HUES48 (cell line): ENCODE data around the gene PMS1.
"Not testable (repeated sequence)": the region's sequence is repeated elsewhere in the genome, so short reads cannot be mapped to it uniquely, and the experiment has no call there.

Source experiments
- H3K27ac ChIP-seq: one replicate; pipeline ENCODE4 v1.7.0; 2013; ENCODE audit warnings: low read depth, low read length, inconsistent platforms
- H3K27me3 ChIP-seq: 2 replicates; pipeline ENCODE4 v1.6.1; 2013; ENCODE audit warnings: mild to moderate bottlenecking, low read length; ENCODE audit not compliant: control insufficient read depth, insufficient read depth
- H3K36me3 ChIP-seq: 2 replicates; pipeline ENCODE4 v1.6.1; 2013; ENCODE audit warnings: low read length; ENCODE audit not compliant: control insufficient read depth, insufficient read depth
- H3K4me1 ChIP-seq: 2 replicates; pipeline ENCODE4 v1.6.1; 2013; ENCODE audit warnings: mild to moderate bottlenecking, low read length; ENCODE audit not compliant: control insufficient read depth, insufficient read depth
- H3K4me3 ChIP-seq: 2 replicates; pipeline ENCODE4 v1.5.1; 2013; ENCODE audit warnings: mild to moderate bottlenecking, low read depth, low read length
- H3K9ac ChIP-seq: 2 replicates; pipeline ENCODE4 v1.6.1; 2013; ENCODE audit warnings: mild to moderate bottlenecking, low read depth, low read length, moderate library complexity
- H3K9me3 ChIP-seq: 2 replicates; pipeline ENCODE4 v1.6.1; 2013; ENCODE audit warnings: low read length; ENCODE audit not compliant: control insufficient read depth, insufficient read depth

PMS1 gene

GRCh38 chr2:189783927-189784867 is at the start of gene PMS1, which contains the start of gene ORMDL1:
TSS of gene PMS1 (plus strand) at chr2:189784450. CDS start at chr2:189791810, 7,360 bp downstream.
TSS of gene ORMDL1 (minus strand) at chr2:189784339. CDS start at chr2:189782595, 1,744 bp downstream.
- Histone ChIP-seq H3K27me3 (no peaks in the 10 kb centered on the region), H3K27ac (peak within 1 kb of the TSS; percentile 97), H3K4me1 (no peaks in the 10 kb centered on the region; the same call in 1 of the 2 replicates), H3K36me3 (peaks cover 53% of the 10 kb centered on the region), H3K4me3 (peak within 1 kb of the TSS; percentile 82), H3K9ac (peak within 1 kb of the TSS; percentile 96), H3K9me3 (no peaks in the 10 kb centered on the region)

GRCh38 chr2:189751080-189751658 is 33.1 kb upstream of the PMS1 start:
- Histone ChIP-seq H3K9me3 (no peaks in the 10 kb centered on the region), H3K4me3 (no peak overlapping the region), H3K36me3 (peaks cover 44% of the 10 kb centered on the region)

GRCh38 chr2:189756311-189756952 is 27.8 kb upstream of the PMS1 start:
- Histone ChIP-seq H3K9me3 (no peaks in the 10 kb centered on the region), H3K9ac (no peak overlapping the region), H3K27me3 (no peaks in the 10 kb centered on the region), H3K4me1 (no peaks in the 10 kb centered on the region), H3K36me3 (peaks cover 22% of the 10 kb centered on the region), H3K4me3 (no peak overlapping the region), H3K27ac (no peak overlapping the region)

More at GRCh38 chr2:189751080-189751658, 33.1 kb upstream of the PMS1 start:
- Histone ChIP-seq H3K27ac (no peak overlapping the region), H3K4me1 (no peaks in the 10 kb centered on the region), H3K9ac (no peak overlapping the region), H3K27me3 (no peaks in the 10 kb centered on the region)

- H3K27me3 ChIP-seq, H3K36me3 ChIP-seq, H3K9ac ChIP-seq, H3K27ac ChIP-seq, H3K4me3 ChIP-seq, H3K9me3 ChIP-seq, H3K4me1 ChIP-seq: not testable (repeated sequence)
Measured at GRCh38 chr2:189760154-189760553, 24.1 kb upstream of the PMS1 start.

GRCh38 chr2:189762229-189762550 is 22.1 kb upstream of the PMS1 start:
- Histone ChIP-seq H3K9me3 (no peaks in the 10 kb centered on the region), H3K27me3 (no peaks in the 10 kb centered on the region), H3K27ac (peak overlapping the region; percentile 92), H3K9ac (peak overlapping the region; percentile 86), H3K36me3 (peaks cover 6% of the 10 kb centered on the region; the same call in 1 of the 2 replicates), H3K4me3 (peak overlapping the region; percentile 89), H3K4me1 (no peaks in the 10 kb centered on the region)

GRCh38 chr2:189762551-189763298 is 21.5 kb upstream of the PMS1 start, which contains the start of gene OSGEPL1:
TSS of gene OSGEPL1 (minus strand) at chr2:189762792. CDS start at chr2:189761640, 1,152 bp downstream.
- Histone ChIP-seq H3K27me3 (no peaks in the 10 kb centered on the region), H3K4me3 (peak within 1 kb of the TSS; percentile 89), H3K9me3 (no peaks in the 10 kb centered on the region), H3K9ac (peak within 1 kb of the TSS; percentile 86), H3K36me3 (peaks cover 7% of the 10 kb centered on the region; the same call in 1 of the 2 replicates), H3K27ac (peak within 1 kb of the TSS; percentile 92), H3K4me1 (no peaks in the 10 kb centered on the region)

- H3K36me3 ChIP-seq, result peaks cover 13% of the 10 kb centered on the region; the same call in 1 of the 2 replicates
- H3K27me3 ChIP-seq, result no peaks in the 10 kb centered on the region
- H3K9me3 ChIP-seq, result no peaks in the 10 kb centered on the region
- peak overlapping the region; percentile 42 for H3K27ac ChIP-seq
- peak overlapping the region; percentile 89 for H3K4me3 ChIP-seq
- no peak overlapping the region for H3K9ac ChIP-seq
- H3K4me1 ChIP-seq, result no peaks in the 10 kb centered on the region
Measured at GRCh38 chr2:189763908-189764661, 20.2 kb upstream of the PMS1 start.

GRCh38 chr2:189770590-189771322 is 13.5 kb upstream of the PMS1 start:
- Histone ChIP-seq H3K9me3 (no peaks in the 10 kb centered on the region), H3K27me3 (no peaks in the 10 kb centered on the region), H3K4me3 (no peak overlapping the region), H3K4me1 (no peaks in the 10 kb centered on the region), H3K36me3 (peaks cover 74% of the 10 kb centered on the region), H3K27ac (no peak overlapping the region), H3K9ac (no peak overlapping the region)

GRCh38 chr2:189772212-189772611 is 12.0 kb upstream of the PMS1 start:
- Histone ChIP-seq H3K9me3 (no peaks in the 10 kb centered on the region), H3K27ac (no peak overlapping the region), H3K9ac (no peak overlapping the region), H3K27me3 (no peaks in the 10 kb centered on the region), H3K4me3 (no peak overlapping the region), H3K36me3 (peaks cover 81% of the 10 kb centered on the region), H3K4me1 (no peaks in the 10 kb centered on the region)
